HL-60 (cell line): Measurements from ENCODE around the gene MTG2.

Experiments
- DNase-seq, 2 experiments: peaks; one replicate each; pipeline ENCODE4 v3.0.0-alpha.2; 2010 to 2020; ENCODE audit warnings: low read depth in 1 of 2, low spot score in 1 of 2
- H3K27ac ChIP-seq: fragments of 250-450 bp; sonication (Bioruptor Pico); replicated peaks from 2 replicates; pipeline ENCODE4 v1.5.1; 2020; ENCODE audit warnings: mild to moderate bottlenecking, moderate library complexity
- H3K27me3 ChIP-seq: fragments of 250-450 bp; sonication (Bioruptor Pico); 2 replicates; pipeline ENCODE4 v1.5.1; 2021; ENCODE audit warnings: mild to moderate bottlenecking, moderate library complexity; ENCODE audit not compliant: insufficient read depth, poor library complexity, severe bottlenecking
- H3K4me3 ChIP-seq: replicated peaks from 2 replicates; pipeline ENCODE4 v1.5.1; 2011; ENCODE audit warnings: mild to moderate bottlenecking, control low read depth, low read length; ENCODE audit not compliant: insufficient read depth
- GABPA ChIP-seq: IDR thresholded peaks from 2 replicates; pipeline ENCODE4 v1.6.1; 2012; ENCODE audit warnings: low read depth
- POLR2AphosphoS5 ChIP-seq: IDR thresholded peaks from 2 replicates; pipeline ENCODE4 v1.6.1; 2012; ENCODE audit warnings: low read depth
- REST ChIP-seq: IDR thresholded peaks from 2 replicates; pipeline ENCODE4 v1.6.1; 2012; ENCODE audit warnings: low read depth; ENCODE audit not compliant: insufficient replicate concordance
- SPI1 ChIP-seq: IDR thresholded peaks from 2 replicates; pipeline ENCODE4 v1.6.1; 2012; ENCODE audit warnings: low read depth, mild to moderate bottlenecking, borderline replicate concordance
- TF ChIP-seq, protein P1 (sequence below): IDR thresholded peaks from one replicate; pipeline ENCODE4 v1.5.1; 2011; ENCODE audit warnings: low read length, control low read depth, inconsistent platforms; ENCODE audit not compliant: insufficient read depth

MTG2 gene

GRCh38 chr20:62172666-62173065 lies 10.2 kb upstream of the MTG2 start:
- no peak for DNase-seq
- Histone ChIP-seq H3K4me3 (no peak overlapping the region), H3K27me3 (no peaks in the 10 kb centered on the region), H3K27ac (no peak overlapping the region)
- TF ChIP-seq REST (no peak), POLR2AphosphoS5 (no peak), SPI1 (no peak), GABPA (no peak)
- TF ChIP-seq, protein P1, sequence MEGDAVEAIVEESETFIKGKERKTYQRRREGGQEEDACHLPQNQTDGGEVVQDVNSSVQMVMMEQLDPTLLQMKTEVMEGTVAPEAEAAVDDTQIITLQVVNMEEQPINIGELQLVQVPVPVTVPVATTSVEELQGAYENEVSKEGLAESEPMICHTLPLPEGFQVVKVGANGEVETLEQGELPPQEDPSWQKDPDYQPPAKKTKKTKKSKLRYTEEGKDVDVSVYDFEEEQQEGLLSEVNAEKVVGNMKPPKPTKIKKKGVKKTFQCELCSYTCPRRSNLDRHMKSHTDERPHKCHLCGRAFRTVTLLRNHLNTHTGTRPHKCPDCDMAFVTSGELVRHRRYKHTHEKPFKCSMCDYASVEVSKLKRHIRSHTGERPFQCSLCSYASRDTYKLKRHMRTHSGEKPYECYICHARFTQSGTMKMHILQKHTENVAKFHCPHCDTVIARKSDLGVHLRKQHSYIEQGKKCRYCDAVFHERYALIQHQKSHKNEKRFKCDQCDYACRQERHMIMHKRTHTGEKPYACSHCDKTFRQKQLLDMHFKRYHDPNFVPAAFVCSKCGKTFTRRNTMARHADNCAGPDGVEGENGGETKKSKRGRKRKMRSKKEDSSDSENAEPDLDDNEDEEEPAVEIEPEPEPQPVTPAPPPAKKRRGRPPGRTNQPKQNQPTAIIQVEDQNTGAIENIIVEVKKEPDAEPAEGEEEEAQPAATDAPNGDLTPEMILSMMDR = no peak

DNA sequence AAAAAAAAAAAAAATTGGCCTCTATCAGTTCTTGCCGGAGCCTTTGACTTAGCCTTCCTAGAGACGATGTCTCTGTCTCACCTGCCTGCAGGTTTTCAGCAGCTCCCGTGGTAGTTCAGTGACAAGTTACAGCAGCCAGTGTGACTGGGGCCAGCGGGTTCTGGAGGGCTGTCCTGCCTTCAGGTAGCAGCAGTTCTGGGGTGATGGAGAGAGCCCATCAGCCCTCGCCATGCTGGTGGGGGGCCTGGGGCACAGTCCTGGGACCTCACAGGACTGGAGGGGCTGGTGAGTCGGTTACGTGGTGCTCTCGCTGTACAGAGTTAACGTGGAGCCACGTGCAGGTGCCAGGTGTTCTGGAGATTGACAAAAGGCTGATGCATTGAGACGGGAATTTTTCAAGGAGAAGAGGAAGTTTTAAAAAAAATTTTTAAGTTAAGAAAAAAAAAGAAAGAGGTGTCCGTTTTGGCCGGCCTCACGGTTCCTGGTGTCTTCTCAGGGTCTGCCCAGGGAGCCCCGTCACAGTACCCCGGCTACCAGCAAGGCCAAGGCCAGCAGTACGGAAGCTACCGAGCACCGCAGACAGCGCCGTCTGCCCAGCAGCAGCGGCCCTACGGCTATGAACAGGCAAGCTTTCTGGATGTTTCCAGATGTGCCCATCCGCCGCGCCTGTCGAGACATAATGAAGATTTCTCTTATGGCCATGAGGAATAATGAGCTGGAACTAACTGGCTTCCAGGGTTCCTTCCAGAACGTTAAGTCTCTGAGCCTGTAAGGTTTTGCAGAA lies 8.6 kb upstream of the MTG2 start:
- no peak for DNase-seq
- Histone ChIP-seq H3K27ac (no peak overlapping the region), H3K27me3 (no peaks in the 10 kb centered on the region), H3K4me3 (no peak overlapping the region)
- no peak for TF ChIP-seq REST
- TF ChIP-seq SPI1 = no peak
- TF ChIP-seq, protein P1 = no peak
- TF ChIP-seq POLR2AphosphoS5 = no peak
- TF ChIP-seq GABPA = no peak

GRCh38 chr20:62174870-62175624 lies 7.8 kb upstream of the MTG2 start:
- no peak for TF ChIP-seq SPI1
- TF ChIP-seq, protein P1 = no peak
- no peak for TF ChIP-seq POLR2AphosphoS5
- no peak for TF ChIP-seq REST
- TF ChIP-seq GABPA = no peak
- DNase-seq = no peak
- H3K4me3 ChIP-seq = no peak overlapping the region
- H3K27me3 ChIP-seq = no peaks in the 10 kb centered on the region
- H3K27ac ChIP-seq = no peak overlapping the region
